ENCODE data around the gene MX2.

DNA sequence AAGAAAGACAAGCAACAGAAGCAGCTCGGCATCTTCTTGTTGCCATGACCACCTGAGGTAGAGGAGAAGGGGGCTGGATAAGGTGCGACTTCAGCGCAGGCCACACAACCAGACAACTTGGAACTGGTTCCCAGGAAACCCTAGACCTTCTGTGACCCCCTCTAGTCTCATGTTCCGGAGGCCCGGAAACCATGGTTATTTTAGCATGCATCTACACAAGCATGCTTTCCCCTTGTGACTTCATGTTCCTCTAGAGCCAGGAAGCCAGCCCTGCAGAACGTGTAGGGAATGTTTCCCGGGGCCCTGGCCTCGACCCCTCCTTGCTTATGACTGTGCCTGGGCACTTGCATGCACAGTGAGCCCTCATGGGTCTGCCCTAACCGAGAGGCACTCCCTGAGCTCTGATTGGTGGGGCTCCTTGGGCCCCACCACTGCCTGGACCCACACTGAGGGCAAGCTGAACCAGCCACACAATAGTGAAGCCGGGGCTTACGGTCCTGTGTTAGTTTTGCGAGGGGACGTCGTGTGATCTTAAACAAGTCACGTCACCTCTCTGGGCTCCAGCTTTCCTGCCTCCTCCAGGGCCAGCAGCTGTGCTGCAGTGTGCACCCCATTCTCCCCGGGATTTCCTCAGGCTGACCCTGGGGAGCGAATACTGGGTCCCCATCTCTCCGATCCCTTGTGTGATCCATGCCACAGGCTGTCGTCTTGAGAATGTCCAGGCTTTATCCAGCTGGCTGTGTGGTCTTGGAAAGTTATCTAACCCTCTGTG lies 12.0 kb upstream of the MX2 start:
- TF ChIP-seq HDAC2 (IDR thresholded peaks at IDR 0.05; ENCODE audit: borderline replicate concordance in 1 of 2, low read depth in 2 of 2, low read length in 2 of 2): no peak
- TF ChIP-seq EGR1 (IDR thresholded peaks at IDR 0.05; ENCODE audit: borderline replicate concordance, low read depth, low read length): no peak
- no peak for TF ChIP-seq POLR2AphosphoS5 (IDR thresholded peaks at IDR 0.05; ENCODE audit: low read depth, low read length)
- TF ChIP-seq CTCF (IDR thresholded peaks at IDR 0.05; ENCODE audit: control extremely low read depth in 1 of 3, insufficient read depth in 1 of 3, low read depth in 1 of 3, low read length in 3 of 3): no peak
- no peak for TF ChIP-seq EZH2 (IDR thresholded peaks at IDR 0.05; ENCODE audit: low read depth, low read length, severe bottlenecking)
- no peak for TF ChIP-seq PHF8 (conservative IDR thresholded peaks at IDR 0.05; ENCODE audit: low read depth, low read length)
- TF ChIP-seq MAX (IDR thresholded peaks at IDR 0.05): no peak
- no peak for TF ChIP-seq CREB1 (IDR thresholded peaks at IDR 0.05)
- no peak for TF ChIP-seq POLR2A (IDR thresholded peaks at IDR 0.05; ENCODE audit: control extremely low read depth in 1 of 2, low read depth in 2 of 2, low read length in 2 of 2)
- TF ChIP-seq MAFK (IDR thresholded peaks at IDR 0.05; ENCODE audit: low read depth, low read length): no peak
- no peak for TF ChIP-seq CEBPB (IDR thresholded peaks at IDR 0.05; ENCODE audit: low read depth, low read length)
- no peak for TF ChIP-seq RNF2 (IDR thresholded peaks at IDR 0.05; ENCODE audit: borderline replicate concordance, low read depth, low read length, missing control alignments, poor library complexity, severe bottlenecking)
